Occipital lobe (tissue), 2 donors: ENCODE measurements around the gene MRGPRE. TPM values are rescaled to one million over a fixed set of nuclear protein-coding genes. Genes with fewer than 3 reads are reported as not detected.

ENCODE experiments used
- DNase-seq: peaks from one replicate; lab custom pipeline; 2025; lab: John Stamatoyannopoulos, UW
- total RNA-seq: library from RNA; depleted of rRNA; stranded (reverse); fragments of >200 nt; gene quantifications from one replicate; pipeline ENCODE4 v1.2.3, GENCODE V29; 2014

The MRGPRE gene
- total RNA-seq, 1 donor from 2014 or later, result not detected

DNA sequence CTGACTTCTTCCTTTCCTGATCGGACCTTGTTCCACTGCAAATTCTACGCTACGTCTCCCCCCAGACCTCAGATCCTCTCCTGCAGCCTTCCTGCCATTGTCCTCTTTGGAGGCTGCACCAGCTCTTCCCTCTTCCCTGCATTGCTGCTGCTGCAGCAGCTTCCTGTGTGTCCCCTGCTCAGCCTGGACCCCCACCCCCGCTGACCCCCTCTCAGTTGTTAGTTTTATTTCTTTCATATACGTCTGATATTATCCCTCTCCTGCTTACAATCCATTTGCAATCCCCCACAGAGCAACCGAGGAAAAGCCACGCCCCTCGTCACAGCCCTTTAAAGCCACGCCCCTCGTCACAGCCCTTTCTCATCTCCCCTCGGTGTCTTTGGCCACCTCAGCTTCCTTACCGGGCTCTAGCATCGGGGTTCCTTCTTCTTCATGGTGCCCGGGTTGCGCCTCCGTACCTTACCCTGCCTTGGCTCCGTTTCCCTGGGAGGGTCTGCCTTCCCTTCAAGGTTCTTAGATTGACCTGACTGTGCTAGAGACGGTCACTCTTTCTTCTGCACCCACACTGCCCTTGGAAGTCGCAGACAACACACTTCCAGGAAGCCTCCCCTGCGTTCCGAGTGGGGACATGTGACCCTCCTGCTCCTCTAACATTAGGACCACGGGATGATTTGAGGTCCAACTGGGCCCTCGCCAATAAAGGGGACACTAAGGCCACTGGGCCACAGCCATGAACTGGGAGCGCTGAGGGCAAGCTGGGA, 18.4 kb downstream of the MRGPRE start:
- no peak for DNase-seq

DNA sequence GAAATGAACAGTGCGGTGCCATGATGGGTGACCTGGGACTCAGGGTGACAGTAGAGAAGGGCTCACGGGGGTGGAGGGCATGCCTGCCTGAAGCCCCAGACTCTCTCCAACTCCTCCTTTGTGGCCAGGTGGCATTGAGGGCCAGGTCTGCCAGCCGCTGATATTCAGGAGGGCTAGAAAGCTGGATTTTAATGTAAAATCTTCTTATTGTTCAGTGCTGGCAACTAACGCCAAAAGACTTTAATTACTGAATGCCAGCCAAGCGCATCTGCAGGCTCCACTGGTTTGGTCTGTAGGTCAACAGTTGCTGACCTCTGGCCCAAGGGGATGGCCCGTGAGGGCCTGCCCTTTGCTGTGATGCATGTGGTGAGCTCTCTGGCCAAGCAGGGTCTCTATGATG, 23.9 kb downstream of the MRGPRE start:
- DNase-seq, result no peak

DNA sequence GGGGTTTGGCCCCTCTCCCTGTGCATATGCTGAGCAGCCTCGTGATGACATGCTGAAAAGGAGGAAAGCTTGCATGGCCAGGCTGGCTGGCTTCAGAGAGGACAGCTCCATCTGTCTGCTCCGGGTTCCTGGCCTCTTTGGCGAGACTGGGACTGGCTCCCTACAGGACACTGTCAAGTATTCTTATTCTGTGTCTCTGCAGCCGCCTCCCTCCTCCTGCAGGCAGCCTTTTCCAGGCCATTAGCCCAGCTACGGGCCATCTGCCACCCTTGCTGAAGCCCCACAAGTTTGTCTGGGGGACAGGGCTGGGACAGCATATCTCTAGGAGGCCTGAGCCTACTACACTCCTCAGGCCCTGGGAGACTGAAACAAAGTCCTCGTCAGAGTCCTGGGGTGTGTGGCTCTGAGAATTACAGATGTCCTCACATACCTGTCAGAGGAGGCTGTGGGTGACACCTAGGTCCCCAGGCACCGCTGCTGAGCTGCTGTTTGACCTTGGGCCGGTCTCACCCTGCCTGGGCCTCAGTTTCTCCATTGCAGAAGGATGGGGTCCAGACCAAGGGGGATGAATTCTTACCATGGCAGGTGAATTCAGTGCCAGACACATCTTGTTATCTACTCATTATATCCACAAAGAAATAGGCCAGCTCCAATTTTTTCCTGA, 24.6 kb downstream of the MRGPRE start:
- DNase-seq, result no peak

DNA sequence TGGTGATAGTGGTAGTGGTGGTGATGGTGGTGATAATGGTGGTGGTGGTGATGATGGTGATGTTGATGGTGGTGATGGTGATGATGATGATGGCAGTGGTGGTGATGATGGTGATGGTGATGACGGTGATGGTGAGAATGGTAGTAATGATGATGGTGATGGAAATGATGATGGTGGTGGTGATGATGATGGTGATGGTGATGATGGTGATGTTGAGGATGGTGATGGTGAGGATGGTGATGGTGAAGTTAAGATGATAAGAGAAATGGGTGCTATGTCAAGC, 25.4 kb downstream of the MRGPRE start:
- DNase-seq, result no peak

DNA sequence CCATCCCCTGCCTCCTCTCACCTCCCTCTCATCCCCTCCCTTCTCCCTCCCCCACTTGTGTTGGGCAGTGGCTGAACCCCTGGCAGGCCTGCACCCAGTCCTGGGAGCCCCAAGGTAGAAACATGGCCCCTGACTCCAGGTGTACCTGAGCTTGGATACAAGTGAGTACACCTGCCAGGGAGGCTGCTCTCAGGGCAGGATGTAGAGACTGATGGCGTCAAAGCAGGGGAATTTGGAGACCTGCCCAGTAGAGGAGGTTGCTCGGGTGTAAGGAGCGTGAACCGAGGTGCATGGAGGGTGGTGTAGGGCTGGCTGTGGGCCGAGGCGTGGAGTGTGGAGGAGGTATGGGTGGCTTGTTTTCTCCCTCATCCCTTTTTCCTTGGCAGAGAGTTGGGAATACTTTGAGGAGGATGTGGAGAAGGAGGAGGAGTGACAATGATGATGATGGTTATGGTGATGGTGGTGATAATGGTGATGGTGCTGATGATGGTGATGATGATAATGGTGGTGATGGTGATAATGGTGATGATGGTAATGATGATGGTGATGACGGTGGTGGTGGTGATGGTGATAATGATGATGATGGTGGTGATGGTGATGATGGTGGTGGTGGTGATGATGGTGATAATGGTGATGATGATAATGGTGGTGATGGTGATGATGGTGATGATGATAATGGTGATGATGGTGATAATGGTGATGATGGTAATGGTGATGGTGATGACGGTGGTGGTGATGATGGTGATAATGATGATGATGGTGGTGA, 25.9 kb downstream of the MRGPRE start:
- DNase-seq, result no peak

DNA sequence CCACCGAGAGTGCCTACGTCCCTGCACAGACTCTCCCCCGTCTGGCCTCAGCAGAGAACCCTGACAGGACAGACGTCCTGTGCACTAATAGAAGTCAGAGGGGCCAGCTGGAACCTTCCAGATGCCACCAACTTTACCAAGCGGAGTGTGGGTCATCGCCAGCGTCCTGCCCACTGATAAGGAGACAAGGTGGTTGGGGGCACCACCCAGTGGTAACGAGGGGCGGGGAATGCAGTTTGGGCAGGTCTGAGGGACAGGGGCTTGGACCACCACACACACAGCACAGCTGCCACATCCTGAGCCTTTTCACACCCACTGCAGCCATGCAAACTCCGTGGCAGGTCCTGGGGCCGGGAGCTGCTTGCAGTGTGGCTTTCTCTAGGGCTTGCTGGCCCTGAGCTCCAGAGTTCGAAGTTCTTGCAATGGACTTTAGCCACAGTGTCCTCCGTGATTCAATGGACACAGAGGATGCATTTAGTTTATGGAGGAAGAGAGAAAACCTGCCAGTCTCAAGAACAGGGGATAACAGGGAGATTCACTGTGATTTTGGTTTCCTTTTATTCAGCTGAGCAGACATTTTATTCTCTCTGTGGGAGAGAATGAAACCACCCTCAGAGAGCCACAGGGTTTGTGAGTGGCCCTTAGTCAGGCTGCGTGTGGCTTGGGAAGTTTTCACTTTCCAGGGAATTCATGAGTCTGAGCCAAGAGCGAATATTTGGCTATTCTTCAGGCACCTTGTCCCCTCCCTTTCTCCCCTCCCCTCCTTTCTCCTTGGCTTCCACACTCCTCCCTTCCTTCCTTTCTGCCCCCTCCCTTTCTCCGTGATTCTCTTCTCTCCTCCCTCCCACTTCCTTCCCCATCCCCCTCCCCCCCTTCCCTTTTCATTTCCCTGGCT, 26.7 kb downstream of the MRGPRE start:
- DNase-seq, result no peak

DNA sequence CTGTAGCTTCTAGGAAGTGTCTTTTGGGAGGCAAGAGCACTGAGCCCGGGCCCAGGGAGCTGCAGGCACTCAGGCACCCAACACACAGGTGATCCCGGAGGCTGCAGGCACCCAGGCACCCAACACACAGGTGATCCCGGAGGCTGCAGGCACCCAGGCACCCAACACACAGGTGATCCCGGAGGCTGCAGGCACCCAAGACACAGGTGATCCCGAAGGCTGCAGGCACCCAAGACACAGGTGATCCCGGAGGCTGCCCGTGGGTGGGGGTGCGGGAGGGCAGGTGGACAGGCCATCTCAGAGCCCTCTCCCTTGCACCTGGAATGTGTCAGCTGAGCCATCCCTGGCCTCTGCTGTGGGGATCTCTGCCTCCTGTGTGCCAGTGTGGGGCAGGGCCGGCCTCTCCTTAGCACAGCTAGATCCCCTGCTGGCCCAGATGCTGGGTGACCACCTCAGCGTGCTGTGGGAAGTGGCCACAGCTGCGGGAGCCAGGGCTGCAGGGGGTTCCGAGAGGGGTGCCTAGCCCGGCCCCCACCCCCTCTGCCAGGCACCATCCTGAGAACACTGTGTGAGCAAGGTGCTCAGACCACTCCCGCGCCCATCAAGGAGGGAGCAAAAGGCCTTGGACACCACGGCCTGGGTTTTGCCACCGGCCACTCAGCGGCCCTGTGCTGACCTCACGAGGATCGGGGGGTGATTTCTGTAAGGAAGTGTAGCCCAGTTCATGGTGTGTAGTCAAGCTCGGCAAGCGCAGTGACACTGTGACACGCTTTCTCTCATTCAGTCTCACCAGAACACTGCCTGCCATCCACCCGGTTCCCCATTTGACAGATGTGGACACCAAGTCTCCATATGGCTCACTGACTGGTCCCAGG, 27.8 kb downstream of the MRGPRE start:
- no peak for DNase-seq

DNA sequence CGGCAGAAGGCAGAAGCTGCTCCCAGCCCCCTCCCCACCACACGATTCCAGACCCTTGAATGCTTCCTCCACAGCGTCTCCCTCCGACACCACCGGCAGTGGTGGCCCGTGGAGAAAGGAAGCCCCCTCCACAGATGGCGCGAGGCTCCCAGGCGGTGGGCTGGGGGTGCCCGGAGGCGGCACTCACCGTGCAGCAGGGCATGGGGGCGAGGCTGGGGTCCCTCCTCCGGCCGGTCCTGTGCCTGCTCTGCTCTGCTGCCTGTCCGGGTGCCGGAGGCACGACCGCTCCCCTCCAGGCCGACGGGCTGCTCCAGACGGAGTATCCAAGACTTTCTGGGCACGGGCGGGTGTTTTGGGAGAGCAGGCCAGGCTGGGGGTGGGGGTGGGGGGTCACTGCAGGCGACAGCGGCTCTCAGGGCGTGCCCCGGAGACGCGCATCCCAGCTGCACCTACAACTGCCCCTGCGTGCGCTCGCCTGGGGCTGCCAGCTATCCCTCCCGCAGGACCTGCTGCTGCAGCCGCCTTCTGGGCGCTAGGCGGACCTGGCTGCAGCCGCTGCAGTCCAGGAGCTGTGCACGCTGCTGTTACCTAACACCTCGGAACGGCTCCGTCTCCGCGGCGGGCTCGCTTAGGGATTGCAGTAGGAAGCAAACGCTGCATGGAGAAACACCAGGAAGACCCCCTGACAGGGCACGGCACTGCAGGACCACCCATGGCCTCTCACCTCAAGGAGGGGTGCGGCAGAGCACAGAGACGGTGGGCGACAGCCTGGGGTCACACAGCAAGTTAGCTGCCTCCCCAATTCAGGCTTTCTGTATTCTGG, 28.8 kb downstream of the MRGPRE start:
- no peak for DNase-seq

DNA sequence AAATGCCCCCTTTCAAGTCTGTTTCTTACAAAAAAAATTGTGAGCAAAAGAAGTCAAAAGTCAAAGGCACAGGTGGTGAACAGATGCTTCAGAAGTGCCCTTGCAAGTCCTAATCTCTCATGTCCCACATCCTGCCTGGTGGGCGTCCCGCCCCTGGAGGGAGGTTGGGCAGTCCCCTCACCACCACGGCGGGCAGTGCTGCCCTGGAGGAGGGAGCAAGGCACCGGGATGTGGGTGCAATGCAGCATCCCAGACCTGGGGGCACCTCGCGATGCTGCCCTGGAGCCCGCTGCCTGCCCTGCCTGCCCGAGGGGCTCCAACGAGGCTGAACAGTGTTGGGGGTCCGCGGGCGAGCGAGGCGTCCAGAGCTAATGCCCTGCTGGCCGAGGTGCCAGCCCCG, 29.5 kb downstream of the MRGPRE start:
- DNase-seq, result no peak

DNA sequence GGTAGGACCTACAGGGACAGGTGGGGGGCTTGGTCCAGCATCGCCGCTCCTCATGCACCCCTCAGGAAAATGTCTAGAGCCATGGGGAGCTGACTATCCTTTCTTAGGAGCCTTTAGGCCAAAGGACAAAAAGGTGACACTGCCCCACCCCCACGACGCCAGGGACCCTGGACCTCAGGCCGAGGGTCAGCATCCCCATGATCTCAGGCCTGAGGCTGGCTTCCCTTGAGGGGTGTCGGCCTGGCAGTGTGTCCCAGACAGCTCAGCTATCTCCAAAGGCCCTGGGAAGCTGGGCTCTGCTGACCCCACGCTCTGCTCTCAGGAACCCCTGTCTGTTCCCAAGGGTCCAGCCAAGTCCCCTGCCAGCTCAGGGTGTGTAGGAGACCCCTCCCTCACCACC, 29.9 kb downstream of the MRGPRE start:
- DNase-seq, result no peak

DNA sequence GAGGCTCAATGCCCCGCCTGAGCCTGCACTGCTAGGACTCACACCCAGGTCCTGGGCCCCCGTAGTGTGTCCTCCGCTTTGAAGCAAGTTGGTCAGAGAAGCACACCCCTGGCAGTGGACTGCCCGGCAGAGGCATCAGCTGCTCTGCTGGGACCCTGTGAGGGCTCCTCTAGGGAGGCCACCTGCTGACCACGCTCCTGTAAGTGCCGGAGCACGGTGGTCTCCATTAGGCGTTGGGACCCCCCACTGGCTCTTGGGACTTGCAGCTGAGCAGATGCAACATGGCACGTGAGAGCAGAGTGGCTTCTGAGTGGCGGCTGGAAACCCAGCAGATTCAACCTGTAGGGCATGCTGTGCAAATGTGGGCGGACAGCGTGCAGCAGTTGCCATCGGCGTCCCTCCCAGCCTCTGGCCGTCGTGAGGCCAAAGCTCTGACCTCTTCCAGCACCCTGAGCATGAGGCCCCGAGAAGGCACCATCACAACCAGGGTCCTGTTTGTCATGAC, 30.5 kb downstream of the MRGPRE start:
- DNase-seq, result no peak

DNA sequence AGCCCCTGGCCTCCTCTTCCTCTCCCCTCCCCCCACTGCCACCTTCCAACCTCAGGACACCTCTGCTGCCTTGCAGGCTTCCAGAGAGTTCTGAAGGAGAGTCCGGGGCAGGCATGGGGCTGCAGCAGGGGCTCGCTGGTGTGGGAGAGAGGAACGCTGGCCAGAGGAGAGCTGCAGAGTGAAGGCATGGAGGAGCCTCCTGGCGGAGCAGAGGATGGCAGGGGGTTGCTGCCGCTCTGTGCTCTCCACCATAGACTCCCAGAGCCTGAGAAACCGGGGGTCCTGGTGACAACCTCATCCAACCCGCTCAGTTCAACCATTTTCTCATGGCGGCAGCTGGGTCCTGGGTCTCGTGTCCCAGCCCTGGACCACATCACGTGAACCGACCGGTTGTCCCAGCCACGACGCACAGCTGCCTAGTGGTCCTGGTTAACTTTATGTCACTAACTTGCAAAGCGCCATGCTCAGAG, 31.1 kb downstream of the MRGPRE start:
- no peak for DNase-seq

DNA sequence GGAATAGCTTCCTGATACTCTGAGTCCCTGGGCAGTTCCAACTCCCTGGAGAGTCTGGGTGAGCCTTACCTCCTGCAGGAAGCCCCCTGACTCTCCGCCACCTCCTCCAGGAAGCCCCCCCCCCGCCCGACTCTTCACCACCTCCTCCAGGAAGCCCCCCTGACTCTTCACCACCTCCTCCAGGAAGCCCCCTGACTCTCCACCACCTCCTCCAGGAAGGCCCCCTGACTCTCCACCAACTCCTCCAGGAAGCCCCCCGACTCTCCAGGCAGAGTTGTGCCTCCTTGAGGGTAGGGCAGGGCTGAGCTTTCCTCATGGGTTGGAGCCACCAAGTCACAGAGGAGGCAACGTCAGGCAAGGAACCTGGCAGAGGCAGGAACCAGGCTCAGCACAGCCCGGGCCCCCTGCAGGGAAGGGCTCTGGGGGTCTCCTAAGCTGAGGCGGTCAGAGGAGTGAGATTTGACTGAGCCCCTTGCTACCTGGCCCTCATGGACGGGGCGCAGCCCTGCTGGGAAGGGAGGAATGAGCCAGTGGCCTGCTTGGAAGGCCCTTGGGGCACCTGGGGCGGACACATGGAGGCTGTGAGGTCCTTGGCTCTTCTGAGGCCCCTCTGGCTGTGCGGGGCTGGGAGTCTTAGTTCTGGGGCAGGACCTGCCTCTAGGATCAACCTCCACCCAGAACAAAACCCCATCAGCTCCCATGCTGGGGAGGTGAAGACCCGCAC, 31.7 kb downstream of the MRGPRE start:
- no peak for DNase-seq

DNA sequence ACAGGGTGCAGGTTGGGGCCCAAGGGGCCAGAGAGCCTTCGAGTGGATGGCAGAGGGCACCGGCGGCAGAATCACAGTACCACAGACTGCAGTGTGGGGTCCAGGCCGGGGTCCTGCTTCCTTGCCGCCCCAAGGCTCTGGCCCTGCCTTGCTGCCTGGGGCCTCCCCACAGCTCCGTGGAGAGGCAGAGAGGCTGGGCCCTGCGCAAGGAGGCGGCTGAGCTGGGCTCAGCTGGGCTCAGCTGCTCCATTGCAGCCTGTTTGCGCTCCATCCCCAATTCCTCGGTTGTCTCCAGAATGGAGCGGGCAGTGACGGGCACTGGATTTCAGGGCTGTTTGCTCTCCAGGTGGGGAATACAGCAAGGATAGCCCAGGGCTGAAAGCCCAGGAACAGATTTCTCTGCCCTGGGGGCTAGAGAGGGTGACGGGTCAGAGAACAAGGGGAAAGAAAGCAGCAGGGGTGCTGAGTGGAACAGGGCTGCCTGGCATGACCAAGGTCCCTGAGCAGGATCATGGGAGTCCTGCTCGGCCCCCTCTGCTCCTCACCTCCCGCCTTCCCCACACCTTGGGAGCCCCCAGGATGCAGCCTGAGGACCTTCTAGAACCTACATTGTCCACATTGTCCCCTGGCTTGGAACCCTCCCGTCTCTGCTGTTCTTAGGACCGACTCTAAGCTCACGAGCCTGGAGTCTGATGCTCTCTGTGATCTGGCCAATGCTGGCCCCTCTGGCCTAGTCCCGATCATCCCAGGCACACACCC, 32.5 kb downstream of the MRGPRE start:
- no peak for DNase-seq

DNA sequence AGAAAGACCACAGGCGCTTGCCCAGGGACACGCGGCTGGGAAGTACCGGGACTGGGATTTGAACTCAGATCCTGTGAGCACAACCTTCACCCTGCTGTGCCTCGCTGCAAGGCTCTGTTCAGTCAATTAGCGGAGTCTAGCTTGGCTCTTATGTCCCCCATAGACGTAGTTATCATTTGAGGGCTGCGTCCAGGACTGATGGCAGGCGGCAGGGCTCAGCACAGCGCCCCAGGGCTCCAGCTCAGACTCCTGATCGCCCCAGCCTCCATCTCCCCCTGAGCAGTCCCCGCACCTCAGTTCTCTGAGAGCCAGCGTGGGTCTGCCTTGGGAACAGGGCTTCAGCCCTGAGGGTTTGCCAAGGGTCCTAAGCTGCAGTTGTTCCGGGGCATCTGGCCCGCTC, 33.4 kb downstream of the MRGPRE start:
- DNase-seq, result no peak

DNA sequence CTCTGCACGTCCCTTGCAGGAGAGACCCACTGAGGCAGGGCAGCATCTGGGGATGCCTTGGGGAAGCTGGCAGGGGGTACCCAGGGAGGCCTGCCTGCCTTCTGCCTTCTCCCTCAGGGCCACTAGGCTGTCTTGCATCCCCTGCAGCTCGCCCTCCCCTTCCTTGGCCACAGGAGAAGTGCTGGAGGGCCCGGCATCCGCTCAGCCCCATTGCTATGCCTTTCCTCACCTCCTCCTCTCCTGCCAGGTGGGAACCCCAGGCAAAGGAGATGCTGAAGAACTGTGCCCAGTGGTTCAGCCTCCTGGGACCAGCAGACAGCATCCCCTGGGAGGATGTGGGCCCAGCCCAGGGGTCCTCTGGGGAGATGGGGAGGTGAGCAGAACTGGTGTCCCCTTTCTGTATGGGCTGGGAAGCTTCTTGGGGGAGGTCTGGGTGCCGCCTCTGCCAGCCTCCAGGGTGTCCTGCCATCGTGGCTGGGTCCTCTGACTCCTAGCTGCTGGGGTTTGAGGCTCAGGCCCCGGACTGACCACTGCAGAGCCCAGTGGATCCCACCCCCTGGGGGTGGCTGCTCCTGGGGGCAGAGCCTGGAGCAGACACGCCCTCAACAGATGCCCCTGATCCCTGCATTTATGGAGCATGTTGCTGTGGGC, 34.2 kb downstream of the MRGPRE start:
- DNase-seq, result no peak

DNA sequence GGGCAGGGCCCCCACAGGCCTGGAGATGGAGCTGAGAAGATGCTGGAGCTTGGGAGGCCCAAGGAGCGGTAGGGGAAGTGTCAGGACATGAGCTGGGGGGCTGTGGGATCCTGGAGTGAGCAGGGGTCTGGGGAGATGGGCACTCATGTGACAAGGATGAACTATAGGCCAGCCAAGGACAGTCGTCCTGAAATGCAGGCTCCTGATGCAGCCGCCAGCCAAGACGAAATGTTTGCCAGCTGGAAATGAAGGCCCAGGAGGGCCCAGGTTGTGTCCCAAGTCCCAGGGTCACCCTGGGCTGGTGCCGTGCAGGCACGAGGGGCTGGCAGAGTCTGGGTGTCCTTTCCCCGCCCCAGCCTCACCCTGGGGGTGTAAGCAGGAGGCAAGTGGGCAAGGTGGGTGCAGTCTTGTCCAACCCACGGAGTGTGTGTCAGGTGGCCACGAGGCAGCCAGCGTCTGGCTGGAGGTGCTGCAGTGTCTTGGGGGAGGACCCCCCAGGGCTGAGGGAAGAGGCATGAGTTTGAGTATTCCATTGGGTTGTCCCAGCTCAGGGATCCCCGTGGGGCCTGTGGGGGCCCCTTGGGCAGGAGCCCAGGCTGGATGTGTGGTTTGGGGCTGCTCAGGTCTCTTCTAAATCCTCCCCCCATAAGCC, 35.0 kb downstream of the MRGPRE start:
- no peak for DNase-seq
